HepG2 (cell line): ENCODE measurements around the gene CBX2. TPM values are rescaled to one million over a fixed set of nuclear protein-coding genes. Genes with fewer than 3 reads are reported as not detected.

Experiments used
- ATAC-seq: fragments of 200-7000 bp; cut with Tn5 transposase; 3 replicates; pipeline ENCODE4 v1.9.1; 2020; ENCODE audit warnings: mild to moderate bottlenecking, moderate library complexity
- BruUV-seq: library from RNA; stranded (reverse); fragments of 400-500 nt; replicated peaks from 2 replicates; lab custom pipeline; 2021; lab: Mats Ljungman, UMichigan
- CTCF ChIA-PET: fragments of 300-600 bp; formaldehyde crosslinking; extraction: SDS; loops from one replicate; lab custom pipeline; 2021; ENCODE audit warnings: low total read pairs, inconsistent platforms, low intra/inter-chr PET ratio; lab: Yijun Ruan, JAX
- POLR2A ChIA-PET: fragments of 350-600 bp; sonication (Branson Sonifier 250); formaldehyde crosslinking; loops from one replicate; lab custom pipeline; 2020; ENCODE audit warnings: antibody characterized with exemption, inconsistent platforms; lab: Yijun Ruan, JAX
- DNase-seq: peaks from one replicate; pipeline ENCODE4 v3.0.0-alpha.2; 2015; ENCODE audit warnings: low spot score
- FAIRE-seq: peaks from 3 replicates; lab custom pipeline; 2011; peaks lifted over from hg19 to GRCh38; lab: Jason Lieb, UNC
- H2AFZ ChIP-seq: one replicate; pipeline ENCODE4 v1.6.1; 2011; ENCODE audit warnings: low read length, inconsistent platforms
- H3K27ac ChIP-seq: fragments of 300-600 bp; 3 replicates; pipeline ENCODE4 v1.8.0; 2011; ENCODE audit warnings: mixed run types, mild to moderate bottlenecking, mixed read lengths, low read length, inconsistent platforms; ENCODE audit not compliant: insufficient read depth; ENCODE audit errors: extremely low read length
- H3K27me3 ChIP-seq, 2 experiments: fragments of 200-600 bp in 1 of 2; 2 replicates in 1 of 2; 3 replicates in 1 of 2; pipeline versions ENCODE4 v1.6.0 to v1.8.0; 2011; ENCODE audit warnings: low read length in 2 of 2, mild to moderate bottlenecking in 2 of 2, moderate library complexity in 2 of 2, inconsistent platforms in 1 of 2; ENCODE audit not compliant: insufficient read depth in 2 of 2, control insufficient read depth in 1 of 2
- H3K36me3 ChIP-seq, 2 experiments: fragments of 200-600 bp in 1 of 2; replicated peaks in 1 of 2; 2 replicates in 1 of 2; 3 replicates in 1 of 2; pipeline versions ENCODE4 v1.5.1 to v1.8.0; 2011; ENCODE audit warnings: low read length in 2 of 2, inconsistent platforms in 1 of 2; ENCODE audit not compliant: insufficient read depth in 2 of 2, control insufficient read depth in 1 of 2
- H3K4me1 ChIP-seq: 2 replicates; pipeline ENCODE4 v1.5.1; 2012; ENCODE audit warnings: low read length, inconsistent platforms; ENCODE audit not compliant: insufficient read depth
- H3K4me2 ChIP-seq: 2 replicates; pipeline ENCODE4 v1.6.0; 2011; ENCODE audit warnings: low read depth, low read length, inconsistent platforms
- H3K4me3 ChIP-seq, 3 experiments: fragments of 200-600 bp in 1 of 3; sonication (generic), shearing (Covaris generic) in 1 of 3; replicated peaks in 1 of 3; 2 replicates each; pipeline ENCODE4 v1.5.1; 2011 to 2016; ENCODE audit warnings: low read length in 3 of 3, inconsistent platforms in 2 of 3, low read depth in 2 of 3, mild to moderate bottlenecking in 2 of 3, control low read depth in 1 of 3, mixed read lengths in 1 of 3; ENCODE audit not compliant: insufficient read depth in 1 of 3
- H3K79me2 ChIP-seq: one replicate; pipeline ENCODE4 v1.6.1; 2011; ENCODE audit warnings: low read length, inconsistent platforms; ENCODE audit not compliant: insufficient read depth
- H3K9ac ChIP-seq: 2 replicates; pipeline ENCODE4 v1.6.0; 2011; ENCODE audit warnings: mild to moderate bottlenecking, low read depth, low read length, inconsistent platforms; ENCODE audit not compliant: insufficient read depth
- H3K9me3 ChIP-seq: 2 replicates; pipeline ENCODE4 v1.5.1; 2012; ENCODE audit warnings: mild to moderate bottlenecking, low read length
- H4K20me1 ChIP-seq: 2 replicates; pipeline ENCODE4 v1.6.0; 2011; ENCODE audit warnings: inconsistent platforms, mild to moderate bottlenecking, low read length, moderate library complexity; ENCODE audit not compliant: insufficient read depth
- EED ChIP-seq: sonication (generic); formaldehyde crosslinking; IDR thresholded peaks from 2 replicates; pipeline ENCODE4 v1.5.0; 2020; ENCODE audit warnings: mild to moderate bottlenecking, missing genetic modification reagents
- GATAD1 ChIP-seq: IDR thresholded peaks from 2 replicates; pipeline ENCODE4 v1.6.1; 2016; ENCODE audit warnings: missing genetic modification reagents, missing compliant biosample characterization
- HOXA7 ChIP-seq: sonication (generic); formaldehyde crosslinking; IDR thresholded peaks from 2 replicates; pipeline ENCODE4 v1.8.1; 2022; ENCODE audit warnings: mild to moderate bottlenecking, missing genetic modification reagents, moderate library complexity
- MXI1 ChIP-seq: IDR thresholded peaks from 3 replicates; pipeline ENCODE4 v1.6.1; 2012; ENCODE audit warnings: low read depth, low read length, inconsistent platforms, borderline replicate concordance
- MZF1 ChIP-seq: sonication (generic); formaldehyde crosslinking; IDR thresholded peaks from 2 replicates; pipeline ENCODE4 v1.8.1; 2023; ENCODE audit warnings: mild to moderate bottlenecking, missing genetic modification reagents, borderline replicate concordance
- TRIM24 ChIP-seq: sonication (generic); formaldehyde crosslinking; IDR thresholded peaks from 2 replicates; pipeline ENCODE4 v1.8.0; 2022; ENCODE audit warnings: mild to moderate bottlenecking, missing genetic modification reagents
- ZMYM4 ChIP-seq: sonication (generic); formaldehyde crosslinking; IDR thresholded peaks from 2 replicates; pipeline ENCODE4 v1.8.1; 2023; ENCODE audit warnings: mild to moderate bottlenecking, missing genetic modification reagents
- ZNF292 ChIP-seq: sonication (generic); formaldehyde crosslinking; IDR thresholded peaks from 2 replicates; pipeline ENCODE4 v1.8.1; 2022; ENCODE audit warnings: mild to moderate bottlenecking, low read depth, missing genetic modification reagents, borderline replicate concordance
- ZNF326 ChIP-seq: sonication (generic); formaldehyde crosslinking; IDR thresholded peaks from 2 replicates; pipeline ENCODE4 v1.4.0; 2020; ENCODE audit warnings: missing genetic modification reagents, borderline replicate concordance
- ZNF619 ChIP-seq: sonication (generic); formaldehyde crosslinking; IDR thresholded peaks from 2 replicates; pipeline ENCODE4 v1.4.0; 2020; ENCODE audit warnings: mild to moderate bottlenecking, missing genetic modification reagents
- WGBS: methylation state at CpG from one replicate; pipeline ENCODE4 v1.1.6; 2017; ENCODE audit warnings: low lambda C conversion rate; 5-methylcytosine and 5-hydroxymethylcytosine counted together
- in situ Hi-C: cut with HindIII; loops from 2 replicates; pipeline ENCODE4 v1.10.0; 2017; ENCODE audit warnings: low pct_unique_long_range_greater_than_20kb; ENCODE audit not compliant: extremely low pct_ligation_motif_present
- intact Hi-C: fragments of 100-400 bp; cut with micrococcal nuclease; formaldehyde crosslinking; loops from one replicate; pipeline ENCODE4 v1.10.0; 2022; ENCODE audit not compliant: unreplicated experiment
- polyA plus RNA-seq, 8 experiments: library from polyadenylated mRNA; depleted of rRNA in 3 of 8; stranded (reverse) in 7 of 8; unstranded in 1 of 8; fragments of >200 nt; fragmentation: Illumina TruSeq in 4 of 8; extraction: Trizol in 4 of 8; gene quantifications; 2 replicates each; pipeline versions ENCODE4 v1.2.1 to v1.2.3, GENCODE V29; 2011 to 2016; ENCODE audit warnings: low read depth in 4 of 8, missing spikeins in 1 of 8, mixed read lengths in 1 of 8; ENCODE audit not compliant: insufficient read depth in 1 of 8
- total RNA-seq, 5 experiments: library from RNA; depleted of rRNA; stranded (reverse); fragments of >200 nt; fragmentation: Illumina TruSeq; extraction: Trizol; gene quantifications; 2 replicates each; pipeline ENCODE4 v1.2.3, GENCODE V29; 2016; ENCODE audit warnings: low read depth in 1 of 5
- TF ChIP-seq, protein P1 (sequence below): sonication (generic); formaldehyde crosslinking; IDR thresholded peaks from 2 replicates; pipeline ENCODE4 v1.8.0; 2022; ENCODE audit warnings: mild to moderate bottlenecking, missing genetic modification reagents, borderline replicate concordance
- TF ChIP-seq, protein P2 (sequence below): sonication (generic); formaldehyde crosslinking; IDR thresholded peaks from 2 replicates; pipeline ENCODE4 v1.4.0; 2020; ENCODE audit warnings: missing genetic modification reagents
- TF ChIP-seq, protein P3 (sequence below): sonication (generic); formaldehyde crosslinking; IDR thresholded peaks from 2 replicates; pipeline ENCODE4 v1.5.1; 2020; ENCODE audit warnings: mild to moderate bottlenecking, missing genetic modification reagents

Gene CBX2
- total and polyA plus RNA-seq, 2 of the 13 experiments (the other 11 are each of a cell fraction or from before 2014, with no cell fraction given) = 14.5 to 31.1 TPM

DNA sequence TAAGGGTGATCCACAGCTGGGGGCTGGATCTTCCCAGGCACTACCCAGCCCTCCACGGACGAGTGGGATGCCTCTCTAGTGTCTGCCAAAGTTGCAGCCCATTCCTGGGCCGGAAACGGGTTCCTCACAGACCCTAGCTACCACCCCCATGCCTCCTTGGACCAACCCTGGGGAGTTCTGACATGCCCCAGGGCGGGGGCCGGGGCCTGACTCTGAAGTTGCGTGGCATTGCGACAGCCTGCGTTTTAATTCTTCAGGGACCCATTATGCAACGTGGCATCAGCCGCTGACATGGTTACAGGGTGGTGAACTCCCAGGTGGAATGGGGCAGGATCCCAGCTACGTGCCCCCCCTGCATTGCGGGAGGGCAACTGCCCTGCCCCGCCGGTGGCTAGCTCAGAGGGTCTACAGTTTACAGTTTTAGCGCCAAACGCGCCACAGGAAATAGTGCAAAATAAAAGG, 58.6 kb downstream of the CBX2 start (continued):
- TF ChIP-seq, protein P1, sequence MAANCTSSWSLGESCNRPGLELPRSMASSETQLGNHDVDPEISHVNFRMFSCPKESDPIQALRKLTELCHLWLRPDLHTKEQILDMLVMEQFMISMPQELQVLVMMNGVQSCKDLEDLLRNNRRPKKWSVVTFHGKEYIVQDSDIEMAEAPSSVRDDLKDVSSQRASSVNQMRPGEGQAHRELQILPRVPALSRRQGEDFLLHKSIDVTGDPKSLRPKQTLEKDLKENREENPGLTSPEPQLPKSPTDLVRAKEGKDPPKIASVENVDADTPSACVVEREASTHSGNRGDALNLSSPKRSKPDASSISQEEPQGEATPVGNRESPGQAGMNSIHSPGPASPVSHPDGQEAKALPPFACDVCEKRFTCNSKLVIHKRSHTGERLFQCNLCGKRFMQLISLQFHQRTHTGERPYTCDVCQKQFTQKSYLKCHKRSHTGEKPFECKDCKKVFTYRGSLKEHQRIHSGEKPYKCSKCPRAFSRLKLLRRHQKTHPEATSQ = 0 out of 2 replicates have a peak, but pooled peaks have one; percentile 41
- TF ChIP-seq, protein P2, sequence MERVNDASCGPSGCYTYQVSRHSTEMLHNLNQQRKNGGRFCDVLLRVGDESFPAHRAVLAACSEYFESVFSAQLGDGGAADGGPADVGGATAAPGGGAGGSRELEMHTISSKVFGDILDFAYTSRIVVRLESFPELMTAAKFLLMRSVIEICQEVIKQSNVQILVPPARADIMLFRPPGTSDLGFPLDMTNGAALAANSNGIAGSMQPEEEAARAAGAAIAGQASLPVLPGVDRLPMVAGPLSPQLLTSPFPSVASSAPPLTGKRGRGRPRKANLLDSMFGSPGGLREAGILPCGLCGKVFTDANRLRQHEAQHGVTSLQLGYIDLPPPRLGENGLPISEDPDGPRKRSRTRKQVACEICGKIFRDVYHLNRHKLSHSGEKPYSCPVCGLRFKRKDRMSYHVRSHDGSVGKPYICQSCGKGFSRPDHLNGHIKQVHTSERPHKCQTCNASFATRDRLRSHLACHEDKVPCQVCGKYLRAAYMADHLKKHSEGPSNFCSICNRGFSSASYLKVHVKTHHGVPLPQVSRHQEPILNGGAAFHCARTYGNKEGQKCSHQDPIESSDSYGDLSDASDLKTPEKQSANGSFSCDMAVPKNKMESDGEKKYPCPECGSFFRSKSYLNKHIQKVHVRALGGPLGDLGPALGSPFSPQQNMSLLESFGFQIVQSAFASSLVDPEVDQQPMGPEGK (CRISPR knock-in tag) = peak; percentile 77
- peak; percentile 20; the same call in 1 of the 2 replicates for TF ChIP-seq MZF1 (CRISPR knock-in tag)

DNA sequence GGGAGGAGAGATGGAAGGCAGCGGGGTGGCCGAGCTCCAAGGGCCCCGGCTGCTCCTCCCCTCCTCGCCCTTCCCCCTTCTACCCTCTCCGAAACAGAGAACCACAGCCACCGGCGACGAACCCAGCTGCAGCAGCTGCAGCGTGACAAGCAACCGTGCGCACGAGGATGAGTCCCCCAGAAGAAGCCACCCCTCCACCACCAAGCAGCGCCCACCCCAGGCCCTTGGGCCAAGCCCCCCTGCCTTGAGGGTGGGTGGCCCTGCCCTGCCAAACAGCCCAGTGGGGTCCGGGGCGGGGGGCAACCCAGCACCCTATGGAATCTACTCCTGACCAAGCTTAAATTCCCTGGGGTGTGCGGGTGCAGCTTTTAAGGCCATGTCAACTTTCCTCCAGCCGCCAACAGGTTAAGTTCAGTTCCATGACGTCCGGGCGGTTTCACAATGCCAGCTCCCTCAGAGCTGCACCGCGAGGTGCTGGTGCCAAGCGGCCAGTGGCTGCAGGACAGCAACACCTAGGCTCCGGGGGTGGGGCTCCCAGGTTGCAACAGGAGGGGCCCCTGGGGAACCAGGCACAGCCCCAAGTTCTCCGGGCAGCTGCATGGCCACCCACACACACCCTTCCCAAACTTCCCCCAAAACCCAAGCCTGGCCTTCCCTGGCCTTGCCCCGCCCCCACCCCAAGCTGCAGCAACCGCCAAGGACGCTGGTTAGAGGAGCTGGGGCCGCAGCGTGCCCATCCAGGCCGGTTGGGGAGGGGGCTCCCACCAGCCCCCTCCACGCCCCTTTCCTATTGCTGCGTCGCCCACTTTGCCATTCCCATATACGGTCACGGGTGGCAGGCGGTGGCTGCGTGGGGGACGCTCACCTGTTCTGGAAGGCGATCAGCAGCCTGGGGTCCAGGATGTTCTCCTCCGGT, 59.3 kb downstream of the CBX2 start:
- Histone ChIP-seq H3K27ac (peak overlapping the region; percentile 71), H3K4me1 (peaks cover 66% of the 10 kb centered on the region), H3K79me2 (peaks cover 39% of the 10 kb centered on the region), H3K36me3 (peaks cover 11 to 12% of the 10 kb centered on the region in 2 experiments), H3K4me2 (peak overlapping the region; percentile 97), H3K4me3 (peak overlapping the region; percentile 77 to 100 (median 87)), H2AFZ (no peak overlapping the region), H4K20me1 (peaks cover 44% of the 10 kb centered on the region), H3K27me3 (no peaks in the 10 kb centered on the region; a peak in 1 of 5 replicates), H3K9me3 (no peaks in the 10 kb centered on the region), H3K9ac (peak overlapping the region; percentile 79)
- peak; percentile 88 for DNase-seq
- ChIA-PET CTCF (interaction anchor here (1.5 kb wide), 1 partner anchor 26 kb away, joined by 5 read pairs; no protein-coding TSS in a partner anchor), POLR2A (interaction anchor here (0.7 to 11.1 kb wide), 20 partner anchors 9 to 857 kb away, joined by 3 to 274 read pairs (median 4); partner anchors contain the start of genes CBX2 and CBX8)
- BruUV-seq = no TSS peak
- in situ Hi-C loops = loop anchor here (5.0 kb wide), 1 partner anchor 155 kb away; no protein-coding TSS in a partner anchor
- peak; percentile 80 for FAIRE-seq
- intact Hi-C loops = loop anchor here (5.0 to 10.0 kb wide), 3 partner anchors 40 to 92 kb away; partner anchors contain the start of gene CBX8
- ATAC-seq = peak; percentile 56
- 25% methylated on average over 27 of the region's 41 CpGs for WGBS
- TF ChIP-seq MXI1 (0 out of 3 replicates have a peak, but pooled peaks have one; percentile 50), TRIM24 (CRISPR knock-in tag) (no peak), ZMYM4 (CRISPR knock-in tag) (no peak), ZNF619 (no peak), HOXA7 (CRISPR knock-in tag) (no peak), EED (CRISPR knock-in tag) (0 out of 2 replicates have a peak, but pooled peaks have one; percentile 17), ZNF326 (CRISPR knock-in tag) (no peak), ZNF292 (CRISPR knock-in tag) (0 out of 2 replicates have a peak, but pooled peaks have one; percentile 22), GATAD1 (CRISPR knock-in tag) (0 out of 2 replicates have a peak, but pooled peaks have one; percentile 21)
- TF ChIP-seq, protein P3, sequence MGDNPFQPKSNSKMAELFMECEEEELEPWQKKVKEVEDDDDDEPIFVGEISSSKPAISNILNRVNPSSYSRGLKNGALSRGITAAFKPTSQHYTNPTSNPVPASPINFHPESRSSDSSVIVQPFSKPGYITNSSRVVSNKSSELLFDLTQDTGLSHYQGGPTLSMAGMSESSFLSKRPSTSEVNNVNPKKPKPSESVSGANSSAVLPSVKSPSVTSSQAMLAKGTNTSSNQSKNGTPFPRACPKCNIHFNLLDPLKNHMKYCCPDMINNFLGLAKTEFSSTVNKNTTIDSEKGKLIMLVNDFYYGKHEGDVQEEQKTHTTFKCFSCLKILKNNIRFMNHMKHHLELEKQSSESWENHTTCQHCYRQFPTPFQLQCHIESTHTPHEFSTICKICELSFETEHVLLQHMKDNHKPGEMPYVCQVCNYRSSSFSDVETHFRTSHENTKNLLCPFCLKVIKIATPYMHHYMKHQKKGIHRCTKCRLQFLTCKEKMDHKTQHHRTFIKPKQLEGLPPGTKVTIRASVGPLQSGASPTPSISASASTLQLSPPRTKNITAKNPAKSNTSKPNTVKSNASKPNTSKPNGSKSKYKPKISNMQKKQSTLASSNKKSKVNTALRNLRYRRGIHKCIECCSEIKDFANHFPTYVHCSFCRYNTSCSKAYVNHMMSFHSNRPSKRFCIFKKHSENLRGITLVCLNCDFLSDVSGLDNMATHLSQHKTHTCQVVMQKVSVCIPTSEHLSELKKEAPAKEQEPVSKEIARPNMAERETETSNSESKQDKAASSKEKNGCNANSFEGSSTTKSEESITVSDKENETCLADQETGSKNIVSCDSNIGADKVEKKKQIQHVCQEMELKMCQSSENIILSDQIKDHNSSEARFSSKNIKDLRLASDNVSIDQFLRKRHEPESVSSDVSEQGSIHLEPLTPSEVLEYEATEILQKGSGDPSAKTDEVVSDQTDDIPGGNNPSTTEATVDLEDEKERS (CRISPR knock-in tag) = peak; percentile 74; the same call in 1 of the 2 replicates
